SU-DHL-6 (cell line): ENCODE data around the gene DEGS2.

Experiments
- H2AFZ ChIP-seq: fragments of 200-600 bp; sonication (generic); 2 replicates; pipeline ENCODE4 v1.6.1; 2014; ENCODE audit warnings: low read depth, mild to moderate bottlenecking, moderate library complexity, mixed read lengths, antibody characterized with exemption, low read length; ENCODE audit not compliant: severe bottlenecking
- H3F3A ChIP-seq: fragments of 200-600 bp; shearing (Covaris generic); 2 replicates; pipeline ENCODE4 v1.6.0; 2016; ENCODE audit warnings: antibody characterized with exemption, mild to moderate bottlenecking; ENCODE audit not compliant: insufficient read depth
- H3K27ac ChIP-seq: fragments of 200-600 bp; sonication (generic); 2 replicates; pipeline ENCODE4 v1.5.1; 2016; ENCODE audit warnings: low read depth, mild to moderate bottlenecking, low read length, moderate library complexity, mixed read lengths
- H3K27me3 ChIP-seq: fragments of 200-600 bp; sonication (generic), shearing (Covaris generic); 2 replicates; pipeline ENCODE4 v1.6.0; 2014; ENCODE audit warnings: mild to moderate bottlenecking, low read length
- H3K36me3 ChIP-seq: fragments of 200-600 bp; sonication (generic); 2 replicates; pipeline ENCODE4 v1.6.1; 2014; ENCODE audit warnings: mild to moderate bottlenecking, low read length, mixed read lengths
- H3K4me2 ChIP-seq: fragments of 300-600, 200-600 bp; shearing (Covaris generic), sonication (generic); 2 replicates; pipeline ENCODE4 v1.6.0; 2014; ENCODE audit warnings: low read length, low read depth, mild to moderate bottlenecking; ENCODE audit not compliant: poor library complexity, severe bottlenecking
- H3K4me3 ChIP-seq: fragments of 200-600 bp; sonication (generic); 2 replicates; pipeline ENCODE4 v1.5.1; 2014; ENCODE audit warnings: antibody characterized with exemption, low read length, mild to moderate bottlenecking, mixed read lengths; ENCODE audit not compliant: insufficient read depth, poor library complexity, severe bottlenecking
- H3K79me2 ChIP-seq: fragments of 200-600 bp; sonication (generic); 2 replicates; pipeline ENCODE4 v1.6.1; 2014; ENCODE audit warnings: mild to moderate bottlenecking, low read length, moderate library complexity; ENCODE audit not compliant: insufficient read depth
- H3K9ac ChIP-seq: fragments of 200-600 bp; sonication (generic); 2 replicates; pipeline ENCODE4 v1.7.0; 2014; ENCODE audit warnings: mild to moderate bottlenecking, low read length
- H3K9me2 ChIP-seq: fragments of 200-600 bp; sonication (generic); replicated peaks from 2 replicates; pipeline ENCODE4 v1.6.1; 2014; ENCODE audit warnings: low read length; ENCODE audit not compliant: insufficient read depth
- H3K9me3 ChIP-seq: fragments of 200-600 bp; sonication (generic); 2 replicates; pipeline ENCODE4 v1.6.1; 2014; ENCODE audit warnings: low read length, mixed read lengths; ENCODE audit not compliant: insufficient read depth
- H4K20me1 ChIP-seq: fragments of 200-600 bp; sonication (generic); 2 replicates; pipeline ENCODE4 v1.6.1; 2014; ENCODE audit warnings: low read depth, mild to moderate bottlenecking, antibody characterized with exemption, low read length, moderate library complexity, mixed read lengths
- EZH2phosphoT487 ChIP-seq: fragments of 200-600 bp; sonication (generic), shearing (Covaris generic); conservative IDR thresholded peaks from 2 replicates; pipeline ENCODE4 v1.6.1; 2018; ENCODE audit warnings: mild to moderate bottlenecking, antibody characterized with exemption, low read length, moderate library complexity, mixed read lengths
- TF ChIP-seq, protein P1 (sequence below): fragments of 200-600 bp; sonication (generic); IDR thresholded peaks from one replicate; pipeline ENCODE4 v1.5.1; 2017; ENCODE audit warnings: antibody characterized with exemption, mild to moderate bottlenecking, low read length, moderate library complexity; ENCODE audit not compliant: insufficient read depth, poor library complexity, severe bottlenecking

The DEGS2 gene

DNA sequence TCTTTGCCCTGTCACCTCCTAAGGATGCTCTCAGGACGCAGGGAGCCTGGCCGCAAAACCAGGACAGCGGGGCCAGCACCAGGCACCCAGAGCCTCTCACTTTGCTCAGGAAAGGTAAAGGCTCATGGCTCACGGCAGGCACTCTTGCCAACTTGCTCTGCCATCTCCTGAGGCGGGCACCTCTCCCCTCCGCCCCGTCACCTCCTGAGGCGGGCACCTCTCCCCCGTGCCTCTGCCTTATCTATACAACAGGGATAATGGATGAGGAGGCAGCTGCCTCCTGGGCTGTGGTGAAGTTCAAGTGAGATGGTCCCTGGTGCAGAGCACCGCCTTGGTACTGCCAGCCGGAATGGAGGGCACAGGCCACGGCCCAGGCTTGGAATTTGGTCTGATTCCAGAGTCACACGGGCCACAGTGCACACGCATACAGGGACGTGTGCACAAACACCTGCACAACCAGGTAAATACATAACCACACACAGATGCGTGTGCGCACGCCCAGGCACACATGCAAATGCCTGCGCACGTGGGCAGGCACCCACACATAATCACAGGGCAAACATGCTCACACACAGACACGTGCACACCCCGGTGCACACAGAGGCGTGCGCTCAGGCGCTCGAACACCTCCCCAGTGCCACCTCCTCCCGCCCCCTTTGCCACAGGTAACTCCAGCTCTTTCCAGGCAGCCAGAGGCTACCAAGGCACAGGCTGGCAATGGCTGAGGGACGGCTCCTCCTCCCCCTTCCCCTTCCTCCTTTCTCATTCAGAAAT, 11.6 kb downstream of the DEGS2 start:
- H3K9me3 ChIP-seq = no peaks in the 10 kb centered on the region
- H4K20me1 ChIP-seq = no peaks in the 10 kb centered on the region
- no peaks in the 10 kb centered on the region for H3K36me3 ChIP-seq
- no peak overlapping the region for H3K9ac ChIP-seq
- no peak for TF ChIP-seq EZH2phosphoT487
- TF ChIP-seq, protein P1, sequence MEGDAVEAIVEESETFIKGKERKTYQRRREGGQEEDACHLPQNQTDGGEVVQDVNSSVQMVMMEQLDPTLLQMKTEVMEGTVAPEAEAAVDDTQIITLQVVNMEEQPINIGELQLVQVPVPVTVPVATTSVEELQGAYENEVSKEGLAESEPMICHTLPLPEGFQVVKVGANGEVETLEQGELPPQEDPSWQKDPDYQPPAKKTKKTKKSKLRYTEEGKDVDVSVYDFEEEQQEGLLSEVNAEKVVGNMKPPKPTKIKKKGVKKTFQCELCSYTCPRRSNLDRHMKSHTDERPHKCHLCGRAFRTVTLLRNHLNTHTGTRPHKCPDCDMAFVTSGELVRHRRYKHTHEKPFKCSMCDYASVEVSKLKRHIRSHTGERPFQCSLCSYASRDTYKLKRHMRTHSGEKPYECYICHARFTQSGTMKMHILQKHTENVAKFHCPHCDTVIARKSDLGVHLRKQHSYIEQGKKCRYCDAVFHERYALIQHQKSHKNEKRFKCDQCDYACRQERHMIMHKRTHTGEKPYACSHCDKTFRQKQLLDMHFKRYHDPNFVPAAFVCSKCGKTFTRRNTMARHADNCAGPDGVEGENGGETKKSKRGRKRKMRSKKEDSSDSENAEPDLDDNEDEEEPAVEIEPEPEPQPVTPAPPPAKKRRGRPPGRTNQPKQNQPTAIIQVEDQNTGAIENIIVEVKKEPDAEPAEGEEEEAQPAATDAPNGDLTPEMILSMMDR = no peak
- no peak overlapping the region for H3K4me2 ChIP-seq
- no peak overlapping the region for H2AFZ ChIP-seq
- H3F3A ChIP-seq = no peaks in the 10 kb centered on the region
- H3K79me2 ChIP-seq = no peaks in the 10 kb centered on the region
- no peak overlapping the region for H3K4me3 ChIP-seq
- no peak overlapping the region for H3K27ac ChIP-seq
- H3K27me3 ChIP-seq = no peaks in the 10 kb centered on the region
- H3K9me2 ChIP-seq = no peaks in the 10 kb centered on the region

DNA sequence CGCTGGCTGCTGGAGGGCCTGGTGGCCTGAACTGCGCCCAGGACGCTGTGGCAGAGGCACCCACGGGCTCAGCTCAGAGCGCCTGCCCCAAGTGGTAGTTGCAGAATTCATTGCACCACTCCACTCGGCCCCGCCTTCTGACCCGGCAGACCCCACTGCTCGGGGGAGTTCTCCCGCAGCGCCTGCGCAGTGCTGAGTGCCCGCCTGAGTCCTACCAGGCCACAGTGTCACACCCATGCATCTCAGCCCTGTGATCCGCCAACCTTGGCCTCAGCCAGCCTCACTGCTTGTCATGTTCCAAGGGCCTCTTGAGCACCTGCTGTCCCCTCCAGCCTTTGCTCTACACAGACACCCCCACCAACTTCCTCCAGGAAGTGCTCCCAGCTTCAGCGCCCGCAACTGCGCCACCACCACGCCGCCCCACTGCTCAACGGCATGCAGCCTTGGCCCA, 12.2 kb downstream of the DEGS2 start:
- TF ChIP-seq, protein P1 = no peak
- TF ChIP-seq EZH2phosphoT487 = no peak
- H3K27ac ChIP-seq = no peak overlapping the region
- no peak overlapping the region for H3K4me3 ChIP-seq
- H3K4me2 ChIP-seq = peak overlapping the region; percentile 14
- no peaks in the 10 kb centered on the region for H3K27me3 ChIP-seq
- no peak overlapping the region for H2AFZ ChIP-seq
- no peaks in the 10 kb centered on the region for H3K9me3 ChIP-seq
- no peaks in the 10 kb centered on the region for H3K79me2 ChIP-seq
- H3K36me3 ChIP-seq = no peaks in the 10 kb centered on the region
- H3K9ac ChIP-seq = no peak overlapping the region
- no peaks in the 10 kb centered on the region for H3K9me2 ChIP-seq
- no peaks in the 10 kb centered on the region for H3F3A ChIP-seq
- no peaks in the 10 kb centered on the region for H4K20me1 ChIP-seq

DNA sequence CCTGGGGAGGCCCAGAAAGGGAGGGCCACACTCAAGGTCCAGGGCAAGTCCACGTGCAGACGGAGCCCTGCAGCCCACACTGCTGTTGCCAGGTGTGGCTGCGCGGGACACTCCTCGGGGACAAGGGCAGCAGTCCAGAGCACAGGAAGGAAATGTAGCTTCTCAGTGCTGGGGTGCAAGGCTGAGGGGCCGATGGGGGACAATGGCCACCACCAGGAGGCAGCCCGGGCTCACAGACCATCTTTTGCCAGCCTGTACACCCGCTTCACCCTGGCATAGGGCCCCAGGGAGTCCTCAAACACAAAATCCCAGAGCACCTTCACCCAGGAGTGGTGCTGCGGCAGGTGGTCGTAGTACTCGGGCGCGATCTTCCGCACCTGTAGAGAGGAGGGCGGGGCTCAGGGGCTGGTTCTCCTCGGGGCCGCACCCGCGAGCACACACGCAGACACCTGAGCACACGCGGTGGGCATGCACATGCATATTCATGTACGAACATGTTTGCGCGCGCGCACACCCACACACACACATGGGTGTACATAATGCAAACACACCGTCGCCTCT, 12.8 kb downstream of the DEGS2 start:
- no peaks in the 10 kb centered on the region for H3F3A ChIP-seq
- H3K4me3 ChIP-seq = no peak overlapping the region
- no peaks in the 10 kb centered on the region for H3K79me2 ChIP-seq
- TF ChIP-seq, protein P1 = no peak
- no peak for TF ChIP-seq EZH2phosphoT487
- no peak overlapping the region for H3K27ac ChIP-seq
- no peaks in the 10 kb centered on the region for H3K9me2 ChIP-seq
- no peaks in the 10 kb centered on the region for H3K36me3 ChIP-seq
- H3K9ac ChIP-seq = no peak overlapping the region
- no peaks in the 10 kb centered on the region for H4K20me1 ChIP-seq
- H3K9me3 ChIP-seq = no peaks in the 10 kb centered on the region
- no peaks in the 10 kb centered on the region for H3K27me3 ChIP-seq
- H2AFZ ChIP-seq = no peak overlapping the region
- peak overlapping the region; percentile 14 for H3K4me2 ChIP-seq
